GM19099 (cell line): Measurements from ENCODE around the gene GORASP1.

ENCODE experiments used
- POLR2A ChIP-seq: IDR thresholded peaks from 3 replicates; pipeline ENCODE4 v1.6.1; 2011; ENCODE audit warnings: low read depth; ENCODE audit not compliant: insufficient read length; ENCODE audit errors: extremely low read depth

Gene GORASP1

DNA sequence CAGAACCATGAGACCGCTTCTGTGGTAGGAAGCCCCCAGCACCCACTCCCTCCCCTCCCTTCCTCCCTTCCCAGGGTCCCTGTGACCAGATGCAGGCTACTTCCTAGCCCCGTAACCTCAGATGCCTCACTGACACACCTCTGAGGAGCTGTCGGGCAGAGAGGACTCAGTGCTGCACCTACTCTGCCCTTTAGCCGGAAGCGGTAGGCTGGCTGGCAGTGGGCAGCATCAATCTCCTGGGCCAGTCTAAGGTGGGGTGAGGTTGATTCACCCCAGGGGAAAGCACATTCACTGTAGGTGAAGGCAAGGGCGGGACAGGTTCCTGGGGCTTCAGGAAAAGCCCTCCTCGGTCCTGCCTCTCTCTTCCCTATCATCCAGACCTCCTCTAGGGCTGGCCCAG is 26.9 kb upstream of the GORASP1 start:
- TF ChIP-seq POLR2A = no peak

- TF ChIP-seq POLR2A = no peak
Measured at GRCh38 chr3:39133822-39134221, 26.4 kb upstream of the GORASP1 start.

GRCh38 chr3:39133093-39133490 is 25.7 kb upstream of the GORASP1 start:
- TF ChIP-seq POLR2A = no peak

GRCh38 chr3:39132096-39133092 is 25.0 kb upstream of the GORASP1 start:
- TF ChIP-seq POLR2A = no peak

GRCh38 chr3:39130693-39131265 is 23.4 kb upstream of the GORASP1 start:
- TF ChIP-seq POLR2A = no peak

- TF ChIP-seq POLR2A = no peak
Measured at GRCh38 chr3:39130026-39130425, 22.6 kb upstream of the GORASP1 start.

- TF ChIP-seq POLR2A = no peak
Measured at GRCh38 chr3:39128951-39129350, 21.5 kb upstream of the GORASP1 start.

- TF ChIP-seq POLR2A = no peak
Measured at GRCh38 chr3:39127908-39128304, 20.5 kb upstream of the GORASP1 start.

- TF ChIP-seq POLR2A = no peak
Measured at GRCh38 chr3:39127269-39127907, 20.0 kb upstream of the GORASP1 start.

GRCh38 chr3:39126532-39127071 is 19.2 kb upstream of the GORASP1 start:
- TF ChIP-seq POLR2A = no peak

DNA sequence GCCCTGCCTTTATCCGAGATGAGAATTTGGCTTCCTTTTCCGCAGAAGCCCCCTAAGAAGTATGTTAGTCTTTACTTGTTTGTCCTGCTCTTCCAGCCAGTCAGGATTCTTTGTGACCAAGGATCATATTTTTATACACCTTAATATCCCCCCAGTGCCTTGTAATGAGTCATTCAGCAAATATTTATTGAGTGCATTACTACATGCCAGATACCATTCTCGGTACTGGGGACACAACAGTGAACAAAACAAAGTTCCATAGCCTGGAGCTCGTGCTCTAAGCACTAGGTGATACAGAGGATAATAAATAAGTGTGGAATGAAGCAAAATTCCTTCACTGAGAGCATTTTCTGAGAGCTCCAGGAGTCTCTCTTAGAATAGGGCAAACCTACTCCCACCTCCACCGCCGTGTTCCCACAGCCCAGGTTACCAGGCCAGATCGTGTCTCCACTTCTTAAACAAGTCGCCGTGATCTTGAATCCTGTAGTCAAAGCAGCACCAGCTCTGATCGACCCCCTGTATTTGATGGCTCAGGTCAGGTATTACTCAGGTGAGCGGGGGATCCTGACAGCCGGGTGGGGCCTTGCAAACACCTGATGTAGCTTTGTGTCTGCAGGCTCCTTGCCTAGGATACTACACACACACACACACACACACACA is 18.5 kb upstream of the GORASP1 start:
- no peak for TF ChIP-seq POLR2A

GRCh38 chr3:39124876-39125840 is 17.7 kb upstream of the GORASP1 start:
- no peak for TF ChIP-seq POLR2A

DNA sequence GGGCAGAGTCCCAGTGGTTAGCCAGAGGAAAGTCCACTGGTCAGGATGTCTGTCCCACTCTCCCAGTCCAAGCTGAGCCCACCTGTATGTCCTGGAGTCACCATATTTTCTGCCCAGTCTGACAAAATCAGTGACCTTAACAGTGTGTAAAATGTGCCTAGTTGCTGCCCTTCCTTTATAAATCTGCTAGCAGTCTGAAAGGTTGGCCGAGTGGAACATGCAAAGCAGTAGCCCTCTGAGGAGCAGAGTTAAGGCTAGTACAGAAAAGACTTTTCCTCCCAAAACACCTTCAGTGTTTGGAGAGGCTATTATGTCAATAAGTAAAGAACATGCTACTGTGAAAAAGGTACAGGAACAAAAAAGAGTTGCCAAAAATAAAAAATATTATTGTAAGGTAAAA is 15.4 kb upstream of the GORASP1 start:
- no peak for TF ChIP-seq POLR2A

- no peak for TF ChIP-seq POLR2A
Measured at GRCh38 chr3:39121621-39122020, 14.2 kb upstream of the GORASP1 start.
